Endothelial cell of hepatic sinusoid (primary cell): ENCODE results near the gene RALGAPA2.

Experiments
- in situ Hi-C: cut with HindIII; loops from 2 replicates; pipeline ENCODE4 v1.10.0; 2017; ENCODE audit warnings: low sequenced_read_pairs

RALGAPA2 gene

DNA sequence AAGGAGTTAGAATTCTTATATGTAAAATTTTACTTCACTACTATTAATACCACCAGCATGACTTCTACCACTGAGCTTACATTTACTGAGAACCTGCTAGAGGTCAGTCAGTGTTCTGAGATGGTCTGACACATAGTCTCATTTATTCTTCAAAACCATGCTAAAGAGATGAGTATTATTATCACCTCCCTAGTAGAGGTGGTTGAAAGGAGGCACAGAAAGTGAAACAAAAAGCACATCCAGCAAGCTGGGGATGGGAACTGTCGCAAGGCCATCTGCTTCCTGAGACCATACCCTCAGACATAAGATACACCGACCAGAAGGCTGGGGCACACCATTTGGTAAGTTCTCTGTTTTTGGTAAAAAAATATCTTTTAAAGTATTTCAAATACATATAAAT lies 206.9 kb downstream of the RALGAPA2 start:
- in situ Hi-C loops, result no loop called here

DNA sequence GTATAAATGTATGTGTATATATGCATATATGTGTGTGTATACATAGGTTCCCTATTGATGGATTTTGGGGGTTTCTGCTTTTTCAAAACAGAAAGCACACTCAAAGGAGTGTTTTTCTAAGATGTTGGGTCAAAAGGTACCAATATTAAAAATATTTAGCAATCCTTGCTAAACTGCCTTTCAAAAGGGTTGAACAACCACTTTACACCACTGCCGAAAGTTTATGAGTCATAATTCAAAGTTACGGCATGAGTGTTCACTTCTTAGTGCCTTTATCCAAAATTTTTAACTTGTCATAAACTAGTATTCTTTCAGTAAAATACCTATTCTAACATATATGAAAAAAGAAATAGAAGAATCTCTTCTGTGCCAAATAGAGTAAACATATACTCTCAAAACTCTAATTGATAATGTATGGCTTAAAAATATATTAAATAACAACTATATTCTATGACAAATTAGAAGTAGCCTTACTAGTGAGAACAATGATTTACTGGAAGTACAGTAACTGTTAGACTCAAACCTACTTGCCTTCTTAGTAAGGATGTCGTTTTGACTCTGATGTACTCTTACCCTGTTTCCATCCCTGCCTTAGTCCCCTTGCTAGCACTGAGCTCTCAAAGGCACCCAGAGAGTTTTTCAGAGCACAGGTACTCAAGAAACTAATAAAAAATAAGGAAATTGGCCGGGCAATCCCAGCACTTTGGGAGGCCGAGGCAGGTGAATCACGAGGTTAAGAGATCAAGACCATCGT lies 208.5 kb downstream of the RALGAPA2 start:
- in situ Hi-C loops, result no loop called here

DNA sequence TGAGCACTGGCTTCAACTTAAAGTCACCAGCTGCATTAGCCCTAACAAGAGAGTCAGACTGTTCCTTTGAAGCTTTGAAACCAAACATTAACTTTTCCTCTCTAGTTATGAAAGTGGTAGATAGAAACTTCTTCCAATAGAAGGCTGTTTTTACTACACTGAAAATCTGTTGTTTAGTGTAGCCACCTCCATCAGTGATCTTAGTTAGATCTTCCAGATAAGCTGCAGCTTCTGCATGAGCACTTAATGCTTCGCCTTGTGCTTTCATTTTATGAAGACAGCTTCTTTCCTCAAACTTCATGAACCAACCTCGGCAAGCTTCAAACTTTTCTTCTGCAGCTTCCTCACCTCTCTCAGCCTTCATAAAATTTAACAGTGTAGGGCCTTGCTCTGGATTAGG lies 211.3 kb downstream of the RALGAPA2 start:
- in situ Hi-C loops, result no loop called here

- in situ Hi-C loops, result no loop called here
Observed at GRCh38 chr20:20500312-20500711, 212.1 kb downstream of the RALGAPA2 start.

- in situ Hi-C loops, result no loop called here
Observed at GRCh38 chr20:20499439-20499838, 213.0 kb downstream of the RALGAPA2 start.

DNA sequence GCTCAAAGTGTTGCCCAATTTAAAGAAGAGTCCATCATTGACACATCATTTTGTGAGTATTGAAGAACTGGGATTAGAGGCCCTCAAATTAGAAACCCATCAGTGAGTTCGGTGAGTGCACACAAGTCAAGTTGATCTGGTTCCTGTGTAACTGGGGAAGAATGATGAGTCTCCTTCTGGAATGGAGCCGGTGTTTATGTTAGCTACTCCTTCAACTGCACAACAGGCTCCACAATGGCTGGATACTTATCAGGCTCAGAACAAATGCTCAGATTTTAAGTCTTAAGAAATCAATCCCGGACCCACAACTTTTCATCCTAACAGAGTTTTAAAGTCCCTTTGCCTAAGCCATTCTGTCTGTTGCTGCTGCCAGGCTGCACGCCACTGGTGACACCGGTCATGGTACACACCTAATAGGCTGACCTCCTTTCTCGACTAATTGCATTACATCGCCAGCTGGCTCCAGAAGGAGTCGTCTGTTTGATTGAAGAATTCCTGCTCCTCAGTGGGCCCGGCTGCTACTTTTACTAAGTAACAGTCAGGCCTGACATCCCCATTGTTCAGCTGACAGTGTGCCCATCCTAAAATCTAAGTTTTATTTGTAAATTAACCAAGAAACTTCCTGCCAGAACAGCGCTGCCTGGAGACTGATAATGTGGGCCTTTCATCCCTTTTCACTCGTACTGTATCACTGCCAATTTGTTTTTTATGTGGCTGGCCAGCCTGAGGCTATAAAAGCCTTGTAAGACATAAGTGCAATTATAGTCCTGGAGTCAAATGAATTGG lies 214.2 kb downstream of the RALGAPA2 start:
- in situ Hi-C loops, result no loop called here

DNA sequence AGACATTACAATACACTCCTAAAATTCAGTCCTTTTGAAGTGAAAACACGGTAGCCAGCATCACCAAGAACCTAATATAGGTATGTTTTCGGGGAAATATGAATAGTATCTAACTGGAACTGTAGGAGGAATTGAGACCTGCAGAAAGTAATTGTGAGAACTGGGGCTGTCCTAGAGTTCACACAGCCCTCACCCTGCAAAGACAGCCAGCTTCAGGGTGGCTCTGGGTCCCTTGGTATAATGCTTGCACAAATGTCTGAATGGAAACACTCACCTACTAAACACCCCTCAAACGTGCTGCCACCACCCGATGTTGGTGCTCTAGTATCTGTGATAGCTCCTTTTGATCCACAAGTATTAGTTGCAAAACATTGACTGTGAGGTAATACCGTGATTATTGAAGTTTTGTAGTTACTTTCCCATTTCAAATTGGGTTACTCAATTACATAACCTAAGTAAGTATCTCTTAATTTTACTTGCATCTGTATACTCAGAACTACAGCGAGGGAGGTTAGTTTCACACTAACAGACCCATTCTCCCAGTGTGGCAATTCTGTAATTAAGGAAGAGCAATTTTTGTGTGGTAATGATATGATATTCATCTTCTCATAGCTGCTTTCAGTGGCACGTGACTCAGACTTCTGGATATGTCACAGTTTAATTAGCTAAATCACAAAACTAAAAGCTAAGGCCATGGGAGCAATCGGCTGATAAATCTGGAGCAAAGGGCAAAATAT lies 215.0 kb downstream of the RALGAPA2 start:
- in situ Hi-C loops, result no loop called here

DNA sequence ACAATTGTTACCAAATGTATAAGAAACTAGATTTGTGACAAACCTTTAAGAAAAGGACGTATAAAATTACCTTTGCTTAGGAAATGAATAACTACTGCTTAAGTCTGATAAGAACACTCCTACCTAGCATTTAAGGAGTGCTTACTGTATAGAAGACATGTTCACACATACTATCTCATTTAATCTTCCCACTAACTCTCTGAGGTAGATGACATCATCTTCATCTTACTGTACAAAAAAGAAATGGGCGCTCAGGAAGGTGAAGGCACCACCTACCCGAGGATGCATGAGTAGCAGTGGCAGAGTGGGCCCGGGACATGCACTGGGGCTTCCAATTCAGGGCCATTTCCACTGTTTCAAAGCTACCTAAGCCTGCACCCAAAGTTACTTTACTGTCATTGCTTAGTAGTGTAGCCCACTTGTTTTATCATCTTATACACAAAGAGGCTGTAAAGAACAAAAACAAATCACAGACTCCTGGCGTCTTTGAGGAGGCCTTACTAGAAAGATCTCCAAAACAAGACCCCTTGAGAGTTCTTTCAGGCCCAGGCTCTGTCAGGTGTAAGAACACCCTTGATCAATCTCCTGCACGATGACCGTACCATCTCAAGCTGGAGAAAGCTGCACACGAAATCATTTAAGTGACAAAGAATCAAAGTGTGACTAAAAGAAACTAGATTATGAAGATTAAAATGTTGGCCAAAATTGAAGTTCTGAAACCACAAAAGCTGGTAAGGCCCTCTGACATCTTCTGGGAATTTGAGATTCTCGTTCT lies 216.5 kb downstream of the RALGAPA2 start:
- in situ Hi-C loops, result no loop called here

DNA sequence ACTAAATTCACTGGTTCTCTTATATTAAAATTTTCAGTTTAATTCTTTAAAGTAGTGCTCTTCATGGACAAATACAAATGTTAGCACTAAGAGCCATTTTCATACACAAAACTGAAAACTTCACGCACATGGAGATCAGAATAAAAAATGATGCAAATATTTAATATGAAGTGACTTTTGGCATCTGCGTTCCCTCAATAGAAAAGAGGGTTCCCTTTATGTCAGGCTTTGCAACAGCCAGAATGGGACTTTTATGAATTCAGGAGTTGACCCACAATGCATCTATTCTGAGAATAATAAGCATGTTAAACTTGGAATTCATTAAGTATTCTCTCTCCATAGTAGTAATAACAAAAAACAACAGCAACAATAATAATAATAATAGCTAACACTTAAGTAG lies 218.7 kb downstream of the RALGAPA2 start:
- in situ Hi-C loops, result no loop called here

- in situ Hi-C loops, result no loop called here
Observed at GRCh38 chr20:20492521-20493332, 219.7 kb downstream of the RALGAPA2 start.

DNA sequence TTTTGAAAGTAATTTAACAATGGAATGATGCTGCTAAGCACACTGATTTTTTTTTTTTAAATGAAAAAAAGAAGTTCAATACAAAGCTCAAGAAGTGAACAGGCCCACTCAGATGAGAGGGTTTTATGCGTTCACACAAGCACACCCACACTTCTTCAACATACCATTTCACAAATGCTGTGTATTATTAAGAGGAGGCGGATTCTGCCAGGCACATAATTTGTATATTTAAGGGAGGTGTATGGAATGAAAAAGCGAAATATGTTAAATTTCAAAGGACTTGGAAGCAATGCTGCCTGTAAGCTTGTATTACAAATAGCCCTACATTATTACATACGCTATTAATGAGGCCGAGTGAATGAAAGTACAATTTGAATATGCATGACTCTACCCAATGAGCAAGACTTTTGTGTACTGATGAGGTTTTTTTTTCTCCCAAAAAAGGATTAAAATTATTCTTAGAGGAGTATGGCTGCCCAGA lies 220.6 kb downstream of the RALGAPA2 start:
- in situ Hi-C loops, result no loop called here

GRCh38 chr20:20491110-20491783 lies 221.2 kb downstream of the RALGAPA2 start:
- in situ Hi-C loops, result no loop called here

- in situ Hi-C loops, result no loop called here
Observed at GRCh38 chr20:20490673-20491072, 221.8 kb downstream of the RALGAPA2 start.

DNA sequence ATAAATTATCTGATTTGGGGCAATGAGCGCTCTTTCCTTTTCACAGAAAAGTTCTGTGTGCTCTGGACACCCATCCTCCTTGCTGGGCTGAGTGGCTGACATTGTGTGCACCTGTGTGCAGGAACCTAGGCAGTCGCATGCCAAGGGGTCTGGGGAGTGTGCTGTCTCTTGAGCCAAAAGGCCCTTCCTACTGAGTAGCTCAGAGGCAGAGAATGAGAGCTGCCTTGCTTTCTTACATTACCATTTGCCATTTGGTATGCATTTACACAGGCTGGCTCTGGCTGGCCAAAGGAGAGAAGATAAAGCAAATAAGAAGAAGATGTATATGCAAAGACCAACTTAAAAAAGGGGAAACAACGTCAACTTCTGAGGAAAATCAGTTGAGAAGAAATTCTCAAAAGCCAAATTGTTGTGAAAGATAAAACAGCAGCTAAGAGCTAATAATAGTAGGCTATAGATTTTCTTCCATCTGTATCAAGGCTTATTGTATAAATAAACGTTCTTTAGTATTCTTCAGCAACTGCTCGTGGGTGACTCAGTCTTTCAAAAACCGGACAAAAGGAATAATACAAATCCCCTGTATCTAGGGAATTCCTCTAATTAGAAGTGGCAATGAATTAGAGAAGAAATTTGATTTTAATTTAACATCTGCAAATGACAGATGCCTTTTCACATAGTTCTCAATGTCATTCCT lies 222.6 kb downstream of the RALGAPA2 start:
- in situ Hi-C loops, result no loop called here

DNA sequence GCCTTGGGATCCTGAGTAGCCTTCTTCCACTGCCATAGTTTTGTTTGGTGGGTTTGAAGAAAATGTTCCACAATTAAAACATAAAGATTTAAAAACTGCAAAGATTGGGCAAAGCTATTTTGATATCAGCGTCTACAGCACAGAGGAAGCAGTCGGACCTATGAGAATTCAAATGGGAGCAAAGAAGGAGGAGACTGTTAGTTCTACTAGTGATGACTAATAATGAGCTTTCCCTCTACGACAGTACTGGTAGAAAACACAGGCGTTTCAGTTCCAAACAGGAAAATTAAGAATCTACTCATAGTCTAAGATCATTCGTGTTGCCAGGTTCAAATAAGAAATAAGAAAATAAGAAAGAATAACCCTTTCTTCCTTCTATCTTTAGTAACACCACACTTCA lies 223.4 kb downstream of the RALGAPA2 start:
- in situ Hi-C loops, result no loop called here

- in situ Hi-C loops, result no loop called here
Observed at GRCh38 chr20:20488388-20488787, 224.1 kb downstream of the RALGAPA2 start.

- in situ Hi-C loops, result no loop called here
Observed at GRCh38 chr20:20487811-20488210, 224.6 kb downstream of the RALGAPA2 start.

DNA sequence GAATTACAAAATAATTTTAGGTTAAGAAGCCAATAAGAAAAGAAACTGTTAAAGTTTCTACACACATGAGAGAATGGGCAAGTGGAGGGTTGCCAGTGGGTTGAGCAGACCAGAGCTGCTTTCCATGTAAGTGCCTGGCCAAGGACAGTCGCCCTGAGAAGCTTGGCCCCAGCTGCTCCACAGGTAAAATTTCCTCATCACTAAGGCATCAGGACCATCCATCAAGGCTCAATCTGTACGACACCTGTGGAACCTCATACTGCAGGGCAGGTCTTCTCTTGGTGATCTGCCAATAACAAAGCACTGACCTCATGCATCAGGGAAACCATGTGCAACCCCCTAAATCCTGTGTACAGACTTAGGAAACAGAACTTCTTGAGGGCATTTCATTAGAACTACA lies 229.1 kb downstream of the RALGAPA2 start:
- in situ Hi-C loops, result no loop called here

DNA sequence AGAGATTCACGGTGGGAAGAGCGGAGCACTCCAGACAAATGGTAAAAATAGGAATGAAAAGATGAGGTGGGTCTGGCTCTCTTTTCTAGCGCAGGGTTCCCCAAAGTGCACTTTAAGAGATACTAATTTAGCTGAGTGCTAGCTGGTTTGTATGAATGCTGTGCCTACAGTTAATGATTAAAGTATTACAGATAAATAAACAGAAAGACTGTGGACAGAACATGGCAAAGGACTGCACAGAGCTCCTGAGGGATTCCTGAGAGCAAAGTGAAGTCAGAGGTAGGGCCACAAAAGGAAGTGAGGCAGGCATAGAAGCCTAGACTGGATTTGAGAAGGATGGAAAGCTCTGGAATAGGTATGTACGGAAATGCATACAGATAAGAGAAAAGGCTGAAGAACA lies 230.0 kb downstream of the RALGAPA2 start:
- in situ Hi-C loops, result no loop called here
